ENCODE results near the gene CA5B.

Gene CA5B

GRCh38 chrX:15814771-15815365 lies 76.8 kb downstream of the CA5B start:
- POLR2A ChIA-PET: no interaction called here
- CTCF ChIA-PET: interaction anchor here (1.1 to 1.7 kb wide), 2 partner anchors 21 to 32 kb away, joined by 3 to 4 read pairs; no protein-coding TSS in a partner anchor
- no peak for TF ChIP-seq CTCF (IDR thresholded peaks at IDR 0.05; ENCODE audit: control extremely low read depth, extremely low read depth, low read depth, missing control alignments)

GRCh38 chrX:15815779-15816437 lies 77.8 kb downstream of the CA5B start:
- CTCF ChIA-PET: interaction anchor here (0.9 to 1.7 kb wide), 11 partner anchors 9 to 345 kb away, joined by 3 to 5 read pairs (median 3); partner anchors contain the start of gene ZRSR2
- POLR2A ChIA-PET: no interaction called here
- peak; percentile 26 for TF ChIP-seq CTCF (IDR thresholded peaks at IDR 0.05; ENCODE audit: control extremely low read depth, extremely low read depth, low read depth, missing control alignments)
- peak; percentile 30 for DNase-seq (ENCODE audit: extremely low spot score)

More at GRCh38 chrX:15814771-15815365, 76.8 kb downstream of the CA5B start:
- no peak for DNase-seq (ENCODE audit: extremely low spot score)

- no peak for DNase-seq (ENCODE audit: extremely low spot score)
- ChIA-PET POLR2A (no interaction called here), CTCF (interaction anchor here (0.9 to 1.7 kb wide), 11 partner anchors 9 to 345 kb away, joined by 3 to 5 read pairs (median 3); partner anchors contain the start of gene ZRSR2)
- no peak for TF ChIP-seq CTCF (IDR thresholded peaks at IDR 0.05; ENCODE audit: control extremely low read depth, extremely low read depth, low read depth, missing control alignments)
Measured at GRCh38 chrX:15816438-15816809, 78.4 kb downstream of the CA5B start.

DNA sequence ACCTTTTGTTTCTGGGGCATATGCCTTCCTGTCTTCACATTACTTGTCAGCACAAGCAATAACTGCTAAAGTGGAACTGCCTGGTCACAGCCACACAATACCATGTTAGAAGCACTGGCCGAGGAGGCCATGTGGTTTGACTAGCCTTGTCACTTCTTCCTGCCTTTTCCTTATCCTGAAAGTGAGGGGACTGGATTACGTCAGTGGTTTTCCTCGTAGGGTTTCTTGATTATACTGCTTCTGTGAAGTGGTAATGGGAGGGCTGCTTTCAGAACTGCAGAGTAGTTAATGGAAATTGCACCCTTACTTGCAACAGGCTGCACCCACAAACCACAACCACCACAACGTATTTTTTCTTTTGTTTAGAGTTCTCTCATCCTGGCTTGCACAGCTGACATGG lies 78.8 kb downstream of the CA5B start:
- CTCF ChIA-PET: interaction anchor here (0.9 to 1.3 kb wide), 5 partner anchors 8 to 155 kb away, joined by 3 to 5 read pairs (median 3); partner anchors contain the start of gene ZRSR2
- DNase-seq (ENCODE audit: extremely low spot score): no peak
- POLR2A ChIA-PET: no interaction called here
- TF ChIP-seq CTCF (IDR thresholded peaks at IDR 0.05; ENCODE audit: control extremely low read depth, extremely low read depth, low read depth, missing control alignments): no peak

- DNase-seq (ENCODE audit: extremely low spot score): no peak
- TF ChIP-seq CTCF (IDR thresholded peaks at IDR 0.05; ENCODE audit: control extremely low read depth, extremely low read depth, low read depth, missing control alignments): no peak
- ChIA-PET POLR2A (no interaction called here), CTCF (no interaction called here)
Measured at GRCh38 chrX:15820106-15821073, 82.3 kb downstream of the CA5B start.

DNA sequence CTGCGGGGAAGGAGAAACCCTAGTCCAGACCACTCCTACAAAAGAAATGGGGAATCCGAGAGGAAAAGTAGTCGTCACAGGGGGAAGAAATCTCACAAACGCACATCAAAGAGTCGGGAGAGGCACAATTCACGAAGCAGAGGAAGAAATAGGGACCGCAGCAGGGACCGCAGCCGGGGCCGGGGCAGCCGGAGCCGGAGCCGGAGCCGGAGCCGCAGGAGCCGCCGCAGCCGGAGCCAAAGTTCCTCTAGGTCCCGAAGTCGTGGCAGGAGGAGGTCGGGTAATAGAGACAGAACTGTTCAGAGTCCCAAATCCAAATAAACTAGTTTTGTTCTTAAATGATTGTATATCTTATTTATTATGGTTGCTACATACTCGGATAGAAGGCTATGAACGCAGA lies 84.9 kb downstream of the CA5B start:
- no peak for TF ChIP-seq CTCF (IDR thresholded peaks at IDR 0.05; ENCODE audit: control extremely low read depth, extremely low read depth, low read depth, missing control alignments)
- CTCF ChIA-PET: no interaction called here
- DNase-seq (ENCODE audit: extremely low spot score): no peak
- POLR2A ChIA-PET: no interaction called here

Measured in GM10248 (cell line).